Ishikawa (cell line): Measurements from ENCODE around the gene ACY1.

ENCODE experiments used
- CEBPB ChIP-seq: IDR thresholded peaks from 2 replicates; pipeline ENCODE4 v1.6.1; 2012
- CREB1 ChIP-seq: IDR thresholded peaks from 2 replicates; pipeline ENCODE4 v1.6.1; 2012; ENCODE audit warnings: low read depth
- EGR1 ChIP-seq: IDR thresholded peaks from 2 replicates; pipeline ENCODE4 v1.6.1; 2012
- FOXM1 ChIP-seq: IDR thresholded peaks from 2 replicates; pipeline ENCODE4 v1.6.1; 2012; ENCODE audit warnings: low read depth, borderline replicate concordance
- NFIC ChIP-seq: IDR thresholded peaks from 2 replicates; pipeline ENCODE4 v1.6.1; 2012
- TAF1 ChIP-seq: IDR thresholded peaks from 2 replicates; pipeline ENCODE4 v1.6.1; 2012; ENCODE audit warnings: low read depth, mild to moderate bottlenecking
- TCF12 ChIP-seq: IDR thresholded peaks from 2 replicates; pipeline ENCODE4 v1.6.1; 2012; ENCODE audit warnings: low read depth
- TEAD4 ChIP-seq: IDR thresholded peaks from 2 replicates; pipeline ENCODE4 v1.6.1; 2012
- YY1 ChIP-seq: IDR thresholded peaks from 2 replicates; pipeline ENCODE4 v1.6.1; 2012; ENCODE audit warnings: low read depth
- ZBTB7A ChIP-seq: IDR thresholded peaks from 2 replicates; pipeline ENCODE4 v1.6.1; 2012; ENCODE audit warnings: low read depth
- TF ChIP-seq, protein P1 (sequence below): IDR thresholded peaks from 2 replicates; pipeline ENCODE4 v1.6.1; 2012; ENCODE audit warnings: low read depth, mild to moderate bottlenecking
- TF ChIP-seq, protein P2 (sequence below): IDR thresholded peaks from 2 replicates; pipeline ENCODE4 v1.6.1; 2012

DNA sequence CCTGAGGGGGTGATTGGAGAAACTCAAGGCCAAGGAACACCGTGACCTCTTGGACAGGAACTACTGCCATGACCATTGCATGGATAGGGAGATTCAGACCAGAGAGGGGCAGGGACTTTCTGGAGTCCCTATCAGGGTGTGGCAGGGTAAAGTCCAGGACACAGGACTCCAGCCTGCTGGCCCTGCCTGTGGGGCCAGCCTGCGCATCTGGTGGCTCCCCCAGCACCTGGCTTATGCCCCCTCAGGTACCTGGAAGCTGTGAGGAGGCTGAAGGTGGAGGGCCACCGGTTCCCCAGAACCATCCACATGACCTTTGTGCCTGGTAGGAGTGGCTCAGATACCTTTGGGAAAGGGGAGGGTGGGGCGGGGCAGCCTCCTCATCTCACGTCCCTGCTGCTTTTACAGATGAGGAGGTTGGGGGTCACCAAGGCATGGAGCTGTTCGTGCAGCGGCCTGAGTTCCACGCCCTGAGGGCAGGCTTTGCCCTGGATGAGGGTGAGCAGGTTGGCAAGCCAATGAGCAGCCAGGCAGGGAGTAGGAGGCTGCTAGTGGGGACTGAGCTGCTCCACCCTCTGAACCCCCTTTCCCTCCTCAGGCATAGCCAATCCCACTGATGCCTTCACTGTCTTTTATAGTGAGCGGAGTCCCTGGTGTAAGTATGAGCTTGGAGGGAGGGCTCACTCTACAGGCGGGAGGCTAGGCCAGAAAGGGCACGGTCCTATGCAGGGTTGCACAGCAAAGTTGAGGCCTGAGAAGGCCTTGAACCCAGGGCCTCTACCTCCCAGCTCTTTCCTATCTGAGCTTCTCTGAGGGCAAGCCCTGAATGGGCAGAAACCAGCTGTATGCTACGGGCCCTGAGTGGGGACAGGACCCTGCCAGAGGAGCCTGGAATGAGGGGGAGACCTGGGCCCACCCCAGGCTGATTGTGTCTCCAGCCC is 2.9 kb downstream of the ACY1 start:
- TF ChIP-seq CEBPB: no peak
- no peak for TF ChIP-seq TCF12
- 0 out of 2 replicates have a peak, but pooled peaks have one; percentile 16 for TF ChIP-seq TAF1
- TF ChIP-seq, protein P1, sequence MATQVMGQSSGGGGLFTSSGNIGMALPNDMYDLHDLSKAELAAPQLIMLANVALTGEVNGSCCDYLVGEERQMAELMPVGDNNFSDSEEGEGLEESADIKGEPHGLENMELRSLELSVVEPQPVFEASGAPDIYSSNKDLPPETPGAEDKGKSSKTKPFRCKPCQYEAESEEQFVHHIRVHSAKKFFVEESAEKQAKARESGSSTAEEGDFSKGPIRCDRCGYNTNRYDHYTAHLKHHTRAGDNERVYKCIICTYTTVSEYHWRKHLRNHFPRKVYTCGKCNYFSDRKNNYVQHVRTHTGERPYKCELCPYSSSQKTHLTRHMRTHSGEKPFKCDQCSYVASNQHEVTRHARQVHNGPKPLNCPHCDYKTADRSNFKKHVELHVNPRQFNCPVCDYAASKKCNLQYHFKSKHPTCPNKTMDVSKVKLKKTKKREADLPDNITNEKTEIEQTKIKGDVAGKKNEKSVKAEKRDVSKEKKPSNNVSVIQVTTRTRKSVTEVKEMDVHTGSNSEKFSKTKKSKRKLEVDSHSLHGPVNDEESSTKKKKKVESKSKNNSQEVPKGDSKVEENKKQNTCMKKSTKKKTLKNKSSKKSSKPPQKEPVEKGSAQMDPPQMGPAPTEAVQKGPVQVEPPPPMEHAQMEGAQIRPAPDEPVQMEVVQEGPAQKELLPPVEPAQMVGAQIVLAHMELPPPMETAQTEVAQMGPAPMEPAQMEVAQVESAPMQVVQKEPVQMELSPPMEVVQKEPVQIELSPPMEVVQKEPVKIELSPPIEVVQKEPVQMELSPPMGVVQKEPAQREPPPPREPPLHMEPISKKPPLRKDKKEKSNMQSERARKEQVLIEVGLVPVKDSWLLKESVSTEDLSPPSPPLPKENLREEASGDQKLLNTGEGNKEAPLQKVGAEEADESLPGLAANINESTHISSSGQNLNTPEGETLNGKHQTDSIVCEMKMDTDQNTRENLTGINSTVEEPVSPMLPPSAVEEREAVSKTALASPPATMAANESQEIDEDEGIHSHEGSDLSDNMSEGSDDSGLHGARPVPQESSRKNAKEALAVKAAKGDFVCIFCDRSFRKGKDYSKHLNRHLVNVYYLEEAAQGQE: no peak
- TF ChIP-seq CREB1: no peak
- no peak for TF ChIP-seq FOXM1
- no peak for TF ChIP-seq TEAD4
- TF ChIP-seq NFIC: no peak
- TF ChIP-seq, protein P2, sequence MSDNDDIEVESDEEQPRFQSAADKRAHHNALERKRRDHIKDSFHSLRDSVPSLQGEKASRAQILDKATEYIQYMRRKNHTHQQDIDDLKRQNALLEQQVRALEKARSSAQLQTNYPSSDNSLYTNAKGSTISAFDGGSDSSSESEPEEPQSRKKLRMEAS: no peak
- no peak for TF ChIP-seq YY1
- no peak for TF ChIP-seq EGR1
- TF ChIP-seq ZBTB7A: no peak
